GM15510 (cell line): Measurements from ENCODE around the gene SLC8A1.

Experiments
- POLR2A ChIP-seq: IDR thresholded peaks from 3 replicates; pipeline ENCODE4 v1.6.1; 2011; ENCODE audit warnings: borderline replicate concordance; ENCODE audit not compliant: insufficient read length; ENCODE audit errors: extremely low read depth

Gene SLC8A1

GRCh38 chr2:40118622-40119021, 333.3 kb downstream of the SLC8A1 start:
- TF ChIP-seq POLR2A: no peak

- no peak for TF ChIP-seq POLR2A
Observed at GRCh38 chr2:40115894-40116293, 336.0 kb downstream of the SLC8A1 start.

GRCh38 chr2:40115348-40115747, 336.5 kb downstream of the SLC8A1 start:
- no peak for TF ChIP-seq POLR2A

DNA sequence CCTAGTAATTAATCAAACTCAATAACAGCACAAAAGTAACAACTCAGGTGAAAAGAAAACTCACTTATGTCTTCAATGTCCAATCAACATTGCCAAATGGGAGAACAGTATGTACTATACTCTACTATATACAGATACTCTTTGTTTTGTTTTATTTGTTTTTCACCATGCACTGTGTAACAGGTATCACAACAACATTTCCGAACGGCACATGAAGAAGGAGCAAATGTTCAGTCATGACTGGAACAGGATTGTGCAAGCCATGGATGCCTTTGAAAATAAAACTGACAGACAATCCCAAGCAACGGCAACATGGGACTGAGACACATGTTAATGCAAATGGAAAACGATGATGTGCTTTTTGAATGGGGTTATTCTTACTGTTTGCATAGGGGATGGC, 337.9 kb downstream of the SLC8A1 start:
- no peak for TF ChIP-seq POLR2A

- TF ChIP-seq POLR2A: no peak
Observed at GRCh38 chr2:40113272-40113968, 338.5 kb downstream of the SLC8A1 start.

DNA sequence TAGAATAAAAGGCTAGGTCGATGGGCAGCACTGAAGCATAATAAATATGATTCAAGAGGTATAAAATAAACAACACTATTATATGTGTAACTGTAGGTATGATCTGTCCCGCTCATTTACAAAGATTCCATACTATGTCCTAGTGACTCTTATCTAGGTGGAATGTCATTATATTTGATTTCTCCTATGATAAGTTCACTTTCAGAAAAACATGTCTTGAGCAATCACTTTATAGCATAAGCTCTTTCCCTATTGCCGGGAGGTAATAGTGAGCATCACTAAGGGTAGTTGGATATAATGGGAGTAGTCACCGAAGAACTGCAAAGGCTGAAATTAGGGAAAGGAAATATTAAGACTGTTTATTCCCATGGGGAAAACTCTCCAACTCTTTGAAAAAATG, 342.5 kb downstream of the SLC8A1 start:
- no peak for TF ChIP-seq POLR2A

GRCh38 chr2:40108851-40109250, 343.0 kb downstream of the SLC8A1 start:
- no peak for TF ChIP-seq POLR2A

DNA sequence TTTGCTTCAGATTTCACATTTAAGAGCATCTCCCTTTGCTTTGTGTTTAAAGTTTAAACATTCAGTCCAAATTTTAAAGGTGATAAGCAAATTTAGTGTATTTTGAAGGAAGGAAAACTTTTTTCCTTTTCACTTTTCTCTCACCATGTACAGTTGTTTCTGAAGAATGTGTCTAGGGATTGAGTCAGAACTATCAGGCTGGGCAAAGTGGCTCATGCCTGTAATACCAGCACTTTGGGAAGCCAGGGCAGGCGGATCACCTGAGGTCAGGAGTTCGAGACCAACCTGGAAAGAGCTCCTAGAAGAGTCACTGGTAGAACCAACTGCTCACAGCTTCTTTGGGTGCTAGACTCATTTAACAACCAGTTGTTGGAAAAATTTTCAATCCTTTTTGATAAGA, 345.8 kb downstream of the SLC8A1 start:
- no peak for TF ChIP-seq POLR2A

DNA sequence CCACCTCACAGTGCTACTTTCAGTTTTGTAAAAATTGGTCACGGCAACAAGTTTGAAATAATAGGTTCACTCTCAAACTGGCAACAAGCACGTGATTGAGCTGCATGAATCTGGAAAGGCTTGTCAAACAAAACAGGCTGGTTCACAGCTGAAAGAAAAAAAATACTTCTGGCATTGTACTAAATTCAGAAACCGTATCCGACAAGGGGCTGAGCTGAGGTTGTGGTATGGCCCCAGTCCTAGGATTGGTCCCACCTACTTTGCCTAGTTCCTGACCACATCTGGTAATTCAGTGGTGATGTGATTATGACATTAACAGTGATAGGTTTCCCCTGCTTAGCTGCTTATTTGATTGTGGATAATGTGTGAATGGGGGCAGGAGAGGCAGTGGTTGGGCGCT, 346.3 kb downstream of the SLC8A1 start:
- no peak for TF ChIP-seq POLR2A

GRCh38 chr2:40103590-40103989, 348.3 kb downstream of the SLC8A1 start:
- TF ChIP-seq POLR2A: no peak

DNA sequence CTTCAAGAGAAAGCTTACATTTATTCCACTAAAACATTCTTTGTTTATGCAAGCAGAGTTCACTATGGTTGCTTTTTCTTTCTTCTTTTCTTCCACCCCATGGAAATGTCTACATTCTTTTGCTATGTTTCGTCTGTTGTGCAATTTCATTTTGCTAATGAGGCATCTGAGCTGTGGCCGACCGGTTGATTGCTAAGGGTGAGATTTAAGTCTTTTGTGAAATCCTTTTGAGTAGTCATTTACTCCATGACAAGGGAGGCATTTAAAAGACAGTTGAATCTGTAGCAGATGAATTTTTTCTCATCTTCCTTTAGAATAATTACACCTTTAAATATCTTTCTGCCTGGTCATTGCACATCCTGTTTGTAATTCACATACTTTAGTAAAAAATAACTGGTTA, 348.7 kb downstream of the SLC8A1 start:
- TF ChIP-seq POLR2A: no peak

DNA sequence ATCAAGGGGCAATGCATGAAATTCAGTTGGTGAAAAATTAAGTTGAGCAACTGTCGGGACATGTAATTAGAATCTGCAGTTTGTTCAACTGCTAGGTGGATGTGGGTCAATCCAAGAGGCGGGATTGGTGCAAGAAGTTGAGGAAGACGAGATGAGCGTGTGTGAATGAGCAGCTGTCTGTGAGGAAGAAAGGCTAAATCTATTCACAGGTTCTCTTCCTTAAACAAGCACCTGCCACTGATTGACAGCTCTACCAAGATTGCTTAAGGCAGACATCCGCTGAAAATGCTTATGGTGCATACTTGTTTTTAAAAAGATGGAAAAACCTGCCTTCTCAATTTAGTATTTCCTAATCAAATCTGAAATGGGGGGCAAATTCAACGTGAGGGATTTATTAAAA, 349.4 kb downstream of the SLC8A1 start:
- no peak for TF ChIP-seq POLR2A

DNA sequence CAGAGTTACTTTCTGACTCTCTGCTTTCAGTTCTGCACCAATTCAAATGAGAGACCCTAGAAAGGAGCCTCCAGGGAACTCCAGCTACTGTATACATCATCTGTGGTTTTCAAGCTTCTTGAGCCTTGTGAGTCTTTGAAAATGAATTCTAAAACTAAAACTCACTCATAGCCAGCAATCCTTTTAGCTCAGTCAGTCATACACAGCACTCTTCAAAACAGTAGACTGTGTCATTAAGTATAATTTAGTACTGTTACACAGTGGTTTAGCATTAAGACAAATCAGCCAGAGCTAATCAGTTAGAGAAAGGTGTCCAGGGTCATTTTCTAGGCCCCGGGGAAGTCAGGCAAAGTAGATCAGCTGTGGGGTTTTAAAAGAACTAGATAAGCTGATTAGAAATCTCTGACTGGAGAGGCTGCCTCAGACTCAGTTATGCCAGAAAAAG, 350.7 kb downstream of the SLC8A1 start:
- TF ChIP-seq POLR2A: no peak

GRCh38 chr2:40100676-40101075, 351.2 kb downstream of the SLC8A1 start:
- no peak for TF ChIP-seq POLR2A

GRCh38 chr2:40098786-40099470, 353.0 kb downstream of the SLC8A1 start:
- no peak for TF ChIP-seq POLR2A

GRCh38 chr2:40097691-40098385, 354.1 kb downstream of the SLC8A1 start:
- no peak for TF ChIP-seq POLR2A

- no peak for TF ChIP-seq POLR2A
Observed at GRCh38 chr2:40096360-40096759, 355.5 kb downstream of the SLC8A1 start.

DNA sequence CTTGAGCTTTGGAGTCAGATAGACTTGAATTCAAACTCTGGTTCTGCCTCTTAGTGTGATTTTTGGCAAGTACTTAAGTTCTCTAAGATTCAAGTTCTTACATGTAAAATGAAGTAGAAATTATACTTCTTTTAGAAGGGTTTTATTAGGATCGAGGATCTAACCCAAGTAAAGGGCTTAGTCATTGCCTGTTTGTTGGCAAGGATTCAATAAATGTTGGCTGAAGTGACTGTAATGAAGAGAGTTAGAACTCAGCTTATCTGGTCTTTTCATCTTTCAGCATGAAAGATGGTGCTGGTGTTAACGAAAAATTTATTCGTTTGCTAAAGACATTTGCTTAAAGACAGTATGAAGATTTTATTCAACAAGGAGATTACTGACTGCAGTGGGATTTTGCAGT, 356.9 kb downstream of the SLC8A1 start:
- TF ChIP-seq POLR2A: no peak
